Measurements from ENCODE around the gene LTF. TPM values are rescaled to one million over a fixed set of nuclear protein-coding genes. Genes with fewer than 3 reads are reported as not detected.
A peak's percentile ranks its signal among the peaks of the same experiment; 100 is the strongest.
"Not testable (repeated sequence)": the region's sequence is repeated elsewhere in the genome, so short reads cannot be mapped to it uniquely, and the experiment has no call there.

Gene LTF
- total RNA-seq, 2 donors from 2014 or later, result not detected

DNA sequence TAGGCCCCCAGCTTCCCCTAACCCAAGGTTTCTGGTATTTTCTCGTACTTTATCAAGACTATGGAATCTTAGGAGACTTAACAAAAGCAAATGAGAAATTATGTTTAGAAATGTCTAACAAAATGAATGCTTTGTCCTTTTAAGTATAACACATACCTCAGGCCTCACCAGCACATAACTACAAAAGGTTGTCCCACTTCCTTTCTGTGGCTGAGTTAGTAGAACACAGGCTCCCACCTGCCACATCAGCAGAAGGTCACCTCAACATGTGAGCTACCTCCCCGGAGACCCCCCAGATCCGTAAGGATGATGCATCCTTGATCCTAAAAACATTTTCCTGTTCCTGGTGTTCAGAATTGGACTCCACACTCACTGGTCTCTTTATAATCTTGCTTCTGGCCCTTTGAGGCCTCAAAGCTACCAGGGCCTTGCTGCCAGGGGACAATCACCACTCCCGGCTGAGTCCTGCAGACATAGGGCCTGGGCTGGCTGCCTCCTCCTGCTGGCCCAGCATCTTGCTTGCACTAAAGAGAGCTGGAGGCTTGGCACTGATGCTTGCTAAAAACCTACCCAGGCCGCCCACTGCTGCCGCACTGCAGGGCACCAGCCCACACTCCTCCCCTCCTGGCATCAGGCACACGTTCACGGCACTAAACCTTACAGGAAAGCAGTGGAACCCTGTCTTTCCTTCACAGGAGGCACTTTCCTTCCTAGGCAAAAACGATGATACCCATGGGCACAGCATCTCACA is 54.8 kb downstream of the LTF start:
- H3K4me1 Mint-ChIP-seq, result no peaks in the 10 kb centered on the region
- no peak overlapping the region for H3K27ac Mint-ChIP-seq
- H3K4me3 Mint-ChIP-seq, result no peak overlapping the region
- H3K9me3 Mint-ChIP-seq, result no peaks in the 10 kb centered on the region
- H3K36me3 Mint-ChIP-seq (ENCODE audit: low read depth), result no peaks in the 10 kb centered on the region
- ATAC-seq (replicated peaks), result no peak
- peaks cover 4% of the 10 kb centered on the region for H3K27me3 Mint-ChIP-seq

DNA sequence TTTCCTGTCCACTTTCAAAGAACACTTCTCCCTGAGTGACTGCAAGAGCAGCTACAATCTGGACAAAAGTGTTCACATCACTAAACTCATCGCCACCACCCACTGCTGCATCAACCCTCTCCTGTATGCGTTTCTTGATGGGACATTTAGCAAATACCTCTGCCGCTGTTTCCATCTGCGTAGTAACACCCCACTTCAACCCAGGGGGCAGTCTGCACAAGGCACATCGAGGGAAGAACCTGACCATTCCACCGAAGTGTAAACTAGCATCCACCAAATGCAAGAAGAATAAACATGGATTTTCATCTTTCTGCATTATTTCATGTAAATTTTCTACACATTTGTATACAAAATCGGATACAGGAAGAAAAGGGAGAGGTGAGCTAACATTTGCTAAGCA is 55.9 kb downstream of the LTF start:
- no peak overlapping the region for H3K27ac Mint-ChIP-seq
- ATAC-seq (replicated peaks), result no peak
- peaks cover 4% of the 10 kb centered on the region for H3K27me3 Mint-ChIP-seq

DNA sequence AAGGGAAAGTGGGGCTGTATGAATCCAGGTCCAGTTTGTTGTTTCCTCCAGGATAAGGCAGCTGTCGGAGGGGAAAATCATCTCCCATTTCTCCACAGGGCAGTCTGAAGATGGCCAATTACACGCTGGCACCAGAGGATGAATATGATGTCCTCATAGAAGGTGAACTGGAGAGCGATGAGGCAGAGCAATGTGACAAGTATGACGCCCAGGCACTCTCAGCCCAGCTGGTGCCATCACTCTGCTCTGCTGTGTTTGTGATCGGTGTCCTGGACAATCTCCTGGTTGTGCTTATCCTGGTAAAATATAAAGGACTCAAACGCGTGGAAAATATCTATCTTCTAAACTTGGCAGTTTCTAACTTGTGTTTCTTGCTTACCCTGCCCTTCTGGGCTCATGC is 56.7 kb downstream of the LTF start:
- H3K36me3 Mint-ChIP-seq (ENCODE audit: low read depth), result no peaks in the 10 kb centered on the region
- ATAC-seq (replicated peaks), result no peak
- peak overlapping the region; percentile 67 for H3K4me3 Mint-ChIP-seq
- H3K4me1 Mint-ChIP-seq, result no peaks in the 10 kb centered on the region
- H3K9me3 Mint-ChIP-seq, result no peaks in the 10 kb centered on the region
- H3K27ac Mint-ChIP-seq, result no peak overlapping the region
- H3K27me3 Mint-ChIP-seq, result peaks cover 4% of the 10 kb centered on the region

More for the DNA sequence above, 55.9 kb downstream of the LTF start:
- Mint-ChIP-seq H3K36me3 (ENCODE audit: low read depth) (no peaks in the 10 kb centered on the region), H3K9me3 (no peaks in the 10 kb centered on the region), H3K4me3 (no peak overlapping the region), H3K4me1 (no peaks in the 10 kb centered on the region)

DNA sequence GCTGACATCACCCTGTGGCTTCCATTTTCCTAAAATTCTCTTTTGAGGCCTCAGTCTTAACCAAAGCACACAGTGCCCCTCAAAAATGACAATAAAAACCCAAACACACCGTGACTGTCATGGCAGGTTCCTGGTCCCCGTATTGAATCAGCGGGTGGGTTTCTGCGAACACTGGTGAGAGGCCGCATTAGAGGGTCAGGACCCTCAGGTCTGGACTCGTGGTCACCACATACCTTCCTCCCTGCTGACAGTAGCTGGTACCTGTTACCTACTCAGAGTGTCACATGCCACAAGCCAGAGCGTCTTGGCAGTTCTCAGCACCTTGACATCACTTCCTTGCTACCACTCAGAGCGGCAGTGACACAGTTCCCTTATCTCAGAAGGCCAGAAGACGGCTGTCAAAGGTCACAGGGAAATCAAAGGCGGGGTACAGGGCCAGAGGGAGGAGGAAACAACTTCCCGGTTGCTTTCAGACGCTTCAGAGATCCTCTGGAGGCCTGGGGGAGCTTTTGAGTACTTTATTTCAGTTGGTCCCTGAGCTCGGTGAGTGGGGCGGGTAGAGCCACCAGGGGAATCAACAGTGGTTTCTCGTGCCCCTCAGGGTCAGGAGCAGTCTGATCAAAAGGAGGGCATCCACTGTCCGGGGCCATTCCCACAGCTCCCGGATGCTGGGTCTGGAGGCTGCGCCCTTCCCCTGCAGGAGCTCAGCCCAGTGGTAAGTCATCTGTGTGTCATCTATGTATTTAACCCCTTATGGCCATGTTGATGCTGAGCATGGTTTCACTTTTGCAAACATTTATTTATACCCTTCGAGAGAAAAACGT is 57.7 kb downstream of the LTF start, which contains the start of the genes CCR5AS and CCRL2:
CCR5AS (minus strand) TSS at position 279 of the 824 bp plus-strand sequence.
CCRL2 (plus strand) TSS at position 472 of the 824 bp plus-strand sequence. CDS start 821 bp downstream, outside the sequence.
- peak within 1 kb of the TSS; percentile 67 for H3K4me3 Mint-ChIP-seq
- H3K4me1 Mint-ChIP-seq, result no peaks in the 10 kb centered on the region
- H3K27me3 Mint-ChIP-seq, result peaks cover 4% of the 10 kb centered on the region
- ATAC-seq (replicated peaks), result peak; percentile 88
- no peaks in the 10 kb centered on the region for H3K36me3 Mint-ChIP-seq (ENCODE audit: low read depth)
- H3K27ac Mint-ChIP-seq, result peak within 1 kb of the TSS; percentile 69
- no peaks in the 10 kb centered on the region for H3K9me3 Mint-ChIP-seq

DNA sequence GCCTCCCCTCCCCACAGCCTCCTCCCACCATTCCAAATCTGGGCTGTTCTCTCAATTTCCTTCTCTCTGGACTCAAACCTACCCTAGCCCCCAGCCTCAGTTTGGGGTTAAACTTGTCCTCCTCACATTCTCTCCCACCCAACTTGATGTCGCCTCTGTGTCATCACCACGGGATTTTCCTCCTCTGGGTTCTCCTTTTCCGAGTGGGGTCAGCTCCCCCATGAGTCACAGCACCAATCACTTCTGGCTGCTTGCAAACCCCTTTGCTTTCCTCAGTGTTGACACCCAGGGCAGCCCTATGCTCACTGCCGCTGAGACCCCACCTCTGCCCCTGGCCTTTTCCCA is 58.3 kb downstream of the LTF start:
- Mint-ChIP-seq H3K27me3 (peaks cover 4% of the 10 kb centered on the region), H3K36me3 (ENCODE audit: low read depth) (no peaks in the 10 kb centered on the region), H3K9me3 (no peaks in the 10 kb centered on the region), H3K4me1 (no peaks in the 10 kb centered on the region), H3K4me3 (peak overlapping the region; percentile 67), H3K27ac (no peak overlapping the region)
- no peak for ATAC-seq (replicated peaks)

DNA sequence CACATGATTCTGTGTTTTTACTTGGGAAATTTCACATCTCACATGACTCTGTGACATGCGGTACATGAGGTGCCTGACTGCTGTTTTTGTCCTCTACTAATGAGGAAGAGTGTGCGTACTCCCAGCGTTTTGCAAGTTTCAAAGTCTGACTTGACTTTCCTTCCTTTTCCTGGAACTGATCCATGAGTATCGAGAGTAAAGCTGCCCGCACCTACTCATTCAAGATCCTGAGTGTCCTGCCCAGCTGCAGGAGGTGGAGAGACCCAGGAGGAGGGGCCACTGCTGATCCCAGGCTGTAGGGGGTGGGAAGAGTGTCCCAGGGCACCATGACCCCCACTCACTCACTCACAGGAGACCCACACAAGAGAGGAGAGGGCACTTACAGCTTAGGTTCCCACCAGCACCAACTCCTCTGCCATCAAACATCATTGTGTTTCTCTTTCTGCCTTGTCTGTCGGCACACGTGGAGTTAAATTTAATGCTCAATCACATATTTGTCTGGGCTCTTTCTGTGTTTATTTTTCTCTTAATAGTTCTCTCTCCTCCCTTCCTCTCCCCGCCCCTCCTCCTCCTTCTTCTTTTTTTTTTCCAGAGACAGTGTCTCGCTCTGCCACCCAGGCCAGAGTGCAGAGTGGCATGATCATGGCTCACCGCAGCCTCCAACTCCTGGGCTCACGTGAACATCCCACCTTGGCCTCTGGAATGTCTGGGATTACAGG is 59.2 kb downstream of the LTF start:
- Mint-ChIP-seq H3K36me3 (ENCODE audit: low read depth) (no peaks in the 10 kb centered on the region), H3K4me1 (no peaks in the 10 kb centered on the region), H3K9me3 (no peaks in the 10 kb centered on the region), H3K4me3 (no peak overlapping the region), H3K27me3 (no peaks in the 10 kb centered on the region), H3K27ac (no peak overlapping the region)
- no peak for ATAC-seq (replicated peaks)

DNA sequence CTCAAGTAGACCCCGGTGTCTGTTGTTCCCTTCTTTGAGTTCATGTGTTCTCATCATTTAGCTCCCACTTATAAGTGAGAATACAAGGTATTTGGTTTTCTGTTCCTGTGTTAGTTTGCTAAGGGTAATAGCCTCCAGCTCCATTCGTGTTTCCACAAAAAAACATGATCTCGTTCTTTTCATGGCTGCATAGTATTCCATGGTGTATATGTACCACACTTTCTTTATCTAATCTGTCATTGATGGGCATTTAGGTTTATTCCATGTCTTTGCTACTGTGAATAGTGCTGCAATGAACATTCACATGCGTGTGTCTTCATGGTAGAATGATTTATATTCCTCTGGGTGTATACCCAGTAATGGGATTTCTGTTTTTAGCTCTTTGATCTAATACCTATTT is 61.8 kb downstream of the LTF start:
- H3K4me3 Mint-ChIP-seq; H3K9me3 Mint-ChIP-seq; H3K4me1 Mint-ChIP-seq; H3K36me3 Mint-ChIP-seq (ENCODE audit: low read depth); H3K27ac Mint-ChIP-seq; H3K27me3 Mint-ChIP-seq; ATAC-seq (replicated peaks): not testable (repeated sequence)

DNA sequence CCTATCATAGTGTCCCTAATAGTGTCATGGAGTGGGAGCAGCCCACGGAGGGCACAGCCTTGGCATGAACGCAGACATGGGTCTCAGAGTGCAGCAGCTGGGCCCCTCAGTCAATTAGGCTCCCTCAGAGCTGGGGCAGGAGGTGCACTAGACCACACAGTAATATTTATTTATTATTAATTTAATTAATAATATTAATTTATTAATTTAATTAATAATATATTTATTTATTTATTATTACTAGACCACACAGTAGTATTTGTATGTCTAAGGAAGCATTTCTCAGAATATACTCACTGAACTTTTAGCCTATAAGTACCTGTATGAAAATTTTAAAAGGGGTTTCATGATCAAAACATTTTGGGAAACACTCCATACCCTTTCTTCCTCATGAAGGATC is 63.1 kb downstream of the LTF start:
- no peak for ATAC-seq (replicated peaks)
- Mint-ChIP-seq H3K9me3 (no peaks in the 10 kb centered on the region), H3K36me3 (ENCODE audit: low read depth) (no peaks in the 10 kb centered on the region), H3K27me3 (no peaks in the 10 kb centered on the region), H3K4me3 (no peak overlapping the region), H3K27ac (no peak overlapping the region), H3K4me1 (no peaks in the 10 kb centered on the region)

DNA sequence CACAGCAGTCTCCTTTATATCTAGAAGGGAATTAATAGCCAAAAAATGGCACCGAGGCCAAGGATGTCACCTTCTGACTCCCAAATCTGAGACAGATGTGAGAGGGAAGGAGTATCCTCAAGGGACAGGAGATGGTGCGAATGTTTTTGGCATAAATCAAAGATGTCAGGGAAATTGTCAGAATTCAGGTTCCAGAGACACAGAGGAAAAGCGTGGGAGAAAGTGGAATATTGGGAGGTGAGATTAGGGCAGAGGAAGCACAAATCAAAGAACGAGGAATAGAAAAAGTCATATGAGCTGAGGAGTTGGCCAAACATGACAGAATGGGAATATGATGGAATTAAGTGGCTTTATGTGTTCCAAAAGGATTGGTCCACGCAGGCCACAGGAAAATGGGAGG is 63.9 kb downstream of the LTF start:
- H3K4me1 Mint-ChIP-seq, result no peaks in the 10 kb centered on the region
- no peak overlapping the region for H3K27ac Mint-ChIP-seq
- no peaks in the 10 kb centered on the region for H3K27me3 Mint-ChIP-seq
- H3K4me3 Mint-ChIP-seq, result no peak overlapping the region
- ATAC-seq (replicated peaks), result no peak
- no peaks in the 10 kb centered on the region for H3K36me3 Mint-ChIP-seq (ENCODE audit: low read depth)
- H3K9me3 Mint-ChIP-seq, result no peaks in the 10 kb centered on the region

DNA sequence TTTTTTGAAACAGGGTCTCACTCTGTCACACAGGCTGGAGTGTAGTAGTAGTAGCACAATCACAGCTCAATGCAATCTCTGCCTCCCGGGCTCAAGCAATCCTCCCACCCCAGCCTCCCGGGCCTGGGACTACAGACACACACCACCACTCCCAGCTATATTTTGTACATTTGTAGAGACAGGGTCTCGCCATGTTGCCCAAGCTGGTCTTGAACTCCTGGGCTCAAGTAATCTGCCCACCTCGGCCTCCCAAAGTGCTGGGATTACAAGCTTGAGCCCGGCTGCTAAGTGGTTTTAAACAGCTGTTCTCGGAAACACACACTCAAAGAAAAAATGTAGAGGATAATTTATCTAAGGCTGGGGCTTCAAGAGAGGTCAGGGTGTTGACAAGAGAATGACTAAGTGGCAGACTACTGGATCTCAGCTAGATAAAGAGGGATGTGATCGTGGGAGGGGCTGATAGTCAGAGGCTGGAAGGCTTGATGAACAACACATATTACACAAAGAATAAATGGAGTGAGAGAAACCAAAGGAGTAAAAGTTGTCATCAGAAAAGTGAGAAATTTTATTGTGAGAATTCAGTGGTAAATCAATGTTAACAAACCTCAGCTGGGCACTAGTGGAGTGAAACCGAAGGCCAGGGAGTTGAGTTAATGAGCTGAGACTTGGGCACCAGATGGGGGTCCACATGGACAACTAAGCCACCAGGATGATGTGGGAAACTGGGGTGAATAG is 64.5 kb downstream of the LTF start:
- Mint-ChIP-seq H3K27me3 (peaks cover 2% of the 10 kb centered on the region), H3K36me3 (ENCODE audit: low read depth) (no peaks in the 10 kb centered on the region), H3K9me3 (no peaks in the 10 kb centered on the region), H3K4me3 (no peak overlapping the region), H3K4me1 (no peaks in the 10 kb centered on the region), H3K27ac (no peak overlapping the region)
- ATAC-seq (replicated peaks), result no peak

DNA sequence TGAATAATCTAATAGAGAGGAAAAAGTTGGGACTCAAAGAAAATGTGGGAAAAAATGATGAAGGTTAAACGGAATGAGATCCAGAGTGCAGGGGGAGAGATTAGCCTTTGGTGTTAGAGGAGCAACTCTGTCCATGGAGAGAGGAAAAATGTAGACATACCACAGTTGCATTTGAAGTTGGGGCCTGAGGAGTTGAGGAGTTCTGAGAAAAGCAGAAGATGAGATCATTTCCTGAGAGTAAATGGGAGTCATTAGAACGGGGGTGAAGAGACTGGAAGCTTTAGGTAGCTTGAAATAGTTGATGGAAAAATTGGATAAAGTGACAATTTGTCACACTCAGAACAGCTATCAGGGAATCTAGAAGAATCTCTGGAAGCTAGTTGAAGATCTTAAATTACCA is 65.1 kb downstream of the LTF start:
- H3K27me3 Mint-ChIP-seq, result peaks cover 5% of the 10 kb centered on the region
- no peaks in the 10 kb centered on the region for H3K36me3 Mint-ChIP-seq (ENCODE audit: low read depth)
- H3K4me3 Mint-ChIP-seq, result no peak overlapping the region
- no peaks in the 10 kb centered on the region for H3K9me3 Mint-ChIP-seq
- H3K27ac Mint-ChIP-seq, result no peak overlapping the region
- ATAC-seq (replicated peaks), result peak; percentile 28
- H3K4me1 Mint-ChIP-seq, result no peaks in the 10 kb centered on the region

DNA sequence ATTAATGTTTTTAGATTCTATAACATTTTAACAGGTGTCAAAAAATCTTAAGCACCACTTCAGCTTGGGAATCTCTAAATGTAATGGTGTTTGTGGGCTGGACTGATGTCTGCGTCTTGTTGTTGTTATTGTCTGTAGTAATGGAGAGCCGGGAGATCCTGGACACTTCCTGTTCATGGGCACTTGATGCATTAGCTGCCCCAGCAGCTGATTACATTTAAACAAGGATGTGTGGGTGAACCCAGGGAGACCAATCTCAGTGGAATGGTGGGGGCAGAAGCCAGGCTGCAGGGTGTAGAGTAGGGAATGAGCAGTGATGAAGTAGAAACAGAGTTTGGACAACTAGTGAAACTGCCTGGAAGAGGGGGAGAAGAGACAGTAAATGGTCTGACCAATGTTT is 65.6 kb downstream of the LTF start:
- H3K4me3 Mint-ChIP-seq, result no peak overlapping the region
- H3K27ac Mint-ChIP-seq, result no peak overlapping the region
- H3K4me1 Mint-ChIP-seq, result no peaks in the 10 kb centered on the region
- no peak for ATAC-seq (replicated peaks)
- H3K36me3 Mint-ChIP-seq (ENCODE audit: low read depth), result no peaks in the 10 kb centered on the region
- no peaks in the 10 kb centered on the region for H3K9me3 Mint-ChIP-seq
- peaks cover 7% of the 10 kb centered on the region for H3K27me3 Mint-ChIP-seq

DNA sequence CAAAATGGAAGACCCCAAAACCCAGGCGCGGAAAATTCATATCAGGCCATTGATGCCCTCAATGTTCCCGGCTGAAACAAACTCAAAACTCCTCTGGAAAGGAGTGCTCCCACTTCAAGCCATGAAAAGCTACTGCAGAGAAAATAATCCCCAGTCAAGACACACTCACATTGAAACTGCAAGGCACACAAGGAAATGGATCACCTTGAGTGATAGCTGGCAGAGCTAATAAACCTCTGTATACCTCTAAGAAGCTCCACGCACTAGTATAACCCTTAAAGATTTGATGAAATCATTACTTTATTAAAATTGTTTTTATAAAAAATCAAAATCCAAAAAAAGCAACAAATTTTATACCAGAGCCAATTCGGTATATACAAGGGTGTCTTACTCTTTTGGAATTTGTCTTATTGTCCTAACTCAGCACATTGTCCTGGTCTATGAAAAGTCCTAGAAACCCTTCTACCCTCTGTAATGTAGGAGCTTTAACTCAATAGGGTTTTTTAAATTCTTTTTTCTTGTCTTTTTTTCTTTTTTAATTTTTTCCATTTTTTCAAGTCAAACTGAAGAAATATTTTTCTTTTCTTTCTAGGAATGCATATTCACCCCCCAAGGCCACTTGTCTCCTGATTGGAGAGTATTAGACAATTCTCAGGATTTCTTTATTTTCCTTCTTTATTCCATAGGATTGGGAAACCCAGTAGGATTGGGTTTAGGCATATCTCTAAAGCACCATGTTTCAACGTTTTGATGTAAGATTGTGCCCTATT is 66.3 kb downstream of the LTF start:
- Mint-ChIP-seq H3K4me1 (no peaks in the 10 kb centered on the region), H3K27ac (no peak overlapping the region), H3K9me3 (no peaks in the 10 kb centered on the region), H3K27me3 (peaks cover 7% of the 10 kb centered on the region), H3K4me3 (no peak overlapping the region), H3K36me3 (ENCODE audit: low read depth) (no peaks in the 10 kb centered on the region)
- ATAC-seq (replicated peaks), result no peak

All from activated T-helper 17 cell treated with anti-CD3 and anti-CD28 coated beads, Interleukin-2, amount 50 U/mL, for 72 hours (primary cell).